GM18520 (cell line): Measurements from ENCODE around the gene CDKN3.
"Not testable (repeated sequence)": the region's sequence is repeated elsewhere in the genome, so short reads cannot be mapped to it uniquely, and the experiment has no call there.

ENCODE experiments used
- ATAC-seq: cut with Tn5 transposase; IDR thresholded peaks from one replicate; pipeline ENCODE4 v1.9.1; 2021; ENCODE audit not compliant: unreplicated experiment

CDKN3 gene

DNA sequence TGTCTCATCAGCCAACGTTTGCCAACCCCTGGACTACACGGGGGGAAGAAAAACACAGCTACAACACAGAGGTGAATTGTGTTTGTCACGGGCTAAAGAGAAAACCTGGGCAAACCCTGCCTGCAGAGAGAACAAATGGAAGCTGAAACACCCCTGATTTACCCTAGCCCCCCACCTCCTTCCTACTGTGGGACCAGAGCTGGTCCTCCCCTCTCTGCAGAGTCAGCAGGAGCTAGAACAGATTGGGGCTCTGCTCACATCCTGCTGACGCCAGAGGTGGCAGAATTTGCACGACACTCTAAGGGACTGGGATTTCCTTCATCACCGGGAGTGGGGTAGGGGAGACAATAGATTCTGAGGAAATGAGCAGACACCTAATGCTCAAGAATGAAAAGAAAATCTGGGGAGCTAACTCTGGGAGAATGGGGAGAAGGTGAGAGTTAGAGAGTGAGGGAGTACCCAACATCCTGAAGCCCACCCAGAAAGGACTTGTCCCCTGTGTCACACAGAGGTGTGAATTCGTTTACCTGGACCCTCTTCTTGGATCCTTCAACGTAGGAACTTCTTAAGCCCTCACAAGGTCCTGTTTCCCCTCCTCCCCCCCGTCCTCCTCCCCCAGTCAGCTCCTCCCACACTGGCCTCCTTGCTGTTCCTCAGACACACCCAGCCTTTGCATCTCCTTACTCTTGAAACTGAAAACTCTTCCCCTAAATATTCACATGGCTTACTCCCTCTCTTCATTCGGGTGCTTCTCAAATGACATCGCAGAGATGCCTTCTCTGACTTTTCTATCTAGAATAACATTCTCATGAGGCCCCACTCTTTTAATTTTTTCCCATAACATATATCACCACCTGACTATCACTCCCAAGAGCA lies 26.2 kb upstream of the CDKN3 start:
- ATAC-seq, result no peak

DNA sequence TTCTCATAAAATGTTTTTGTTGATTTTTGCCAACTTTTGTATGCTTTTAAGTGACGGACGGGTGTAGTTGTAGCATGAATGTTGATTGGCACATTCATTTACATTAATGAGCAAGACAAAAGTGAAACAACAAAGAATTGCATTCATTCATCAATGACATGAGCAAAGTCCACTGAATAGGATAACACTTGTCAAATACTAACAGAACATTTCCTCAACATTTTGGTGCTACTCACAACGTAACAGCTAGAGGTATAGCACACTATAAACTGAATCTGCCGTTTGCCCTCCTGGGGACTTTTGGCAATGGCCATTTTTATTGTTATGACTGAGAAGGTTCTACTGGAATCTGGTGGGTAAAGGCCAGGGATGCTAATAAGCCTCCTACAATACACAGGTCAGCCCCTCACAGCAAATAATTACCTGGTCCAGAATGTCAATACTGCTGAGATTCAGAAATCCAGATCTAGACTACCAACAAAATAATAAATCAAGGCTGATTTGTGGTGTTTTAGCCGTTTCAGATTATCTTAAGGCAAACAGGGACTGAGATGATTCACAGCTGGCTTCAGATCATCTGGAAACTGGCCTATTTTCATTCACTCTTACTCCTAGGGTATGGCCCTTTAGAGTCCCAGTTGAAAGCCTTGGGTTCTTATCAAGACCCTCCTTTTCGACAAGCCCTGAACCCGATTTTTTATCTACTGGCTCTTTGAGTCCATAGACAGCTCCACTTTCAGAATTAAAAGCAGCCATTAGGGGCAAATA lies 22.5 kb upstream of the CDKN3 start:
- no peak for ATAC-seq

DNA sequence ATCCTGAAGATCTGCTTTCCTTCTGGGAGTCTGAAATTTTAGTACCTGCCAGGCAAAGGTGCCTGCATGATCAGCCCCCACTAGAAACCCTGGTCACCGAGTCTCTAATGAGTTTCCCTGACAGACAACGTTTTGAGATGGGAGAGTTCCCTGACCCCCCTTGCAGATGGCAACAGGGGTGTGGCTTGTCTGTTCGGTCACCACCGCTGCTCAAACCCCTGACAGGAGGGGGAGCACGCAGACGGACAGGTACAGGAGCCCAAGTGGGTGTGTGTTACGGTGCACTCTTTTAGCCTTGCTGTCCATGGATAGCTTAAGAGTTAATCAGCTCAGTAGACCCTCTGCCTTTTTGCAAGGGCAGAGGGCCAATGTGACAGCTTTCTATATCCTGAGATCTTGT lies 19.3 kb upstream of the CDKN3 start:
- ATAC-seq, result no peak

DNA sequence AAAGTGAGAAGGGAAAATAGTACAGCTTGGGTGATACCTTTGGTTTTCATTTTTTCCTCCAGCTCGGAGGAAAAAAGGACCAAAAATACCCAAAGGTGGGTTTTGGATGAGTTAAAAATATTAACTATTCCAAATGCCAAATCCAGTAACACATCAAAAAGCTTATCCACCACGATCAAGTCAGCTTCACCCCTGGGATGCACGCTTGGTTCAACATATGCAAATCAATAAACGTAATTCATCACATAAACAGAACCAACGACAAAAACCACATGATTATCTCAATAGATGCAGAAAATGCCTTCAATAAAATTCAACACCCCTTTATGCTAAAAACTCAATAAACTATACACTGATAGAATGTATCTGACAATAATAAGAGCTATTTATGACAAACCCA lies 17.9 kb upstream of the CDKN3 start:
- ATAC-seq, result not testable (repeated sequence)

GRCh38 chr14:54380558-54380957 lies 16.2 kb upstream of the CDKN3 start:
- ATAC-seq, result not testable (repeated sequence)

DNA sequence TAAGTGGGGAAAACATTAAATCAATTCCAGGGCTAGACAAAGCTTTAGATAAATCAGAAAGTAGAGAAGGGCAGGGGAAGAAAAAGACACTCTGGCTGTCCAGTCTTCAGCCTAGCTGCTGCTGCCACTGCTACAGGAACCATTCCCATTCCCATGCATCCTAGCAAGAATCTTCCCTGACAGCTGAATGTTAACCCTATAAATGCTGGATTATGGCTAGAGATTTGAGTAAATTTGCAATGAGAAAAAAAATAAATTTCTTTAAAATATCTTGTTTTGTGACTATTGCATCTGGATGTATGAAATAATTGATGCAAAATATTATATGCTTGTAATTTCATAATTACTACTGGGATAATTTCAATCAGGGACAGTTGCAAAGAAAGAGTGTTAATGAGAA lies 15.0 kb upstream of the CDKN3 start:
- ATAC-seq, result no peak

- no peak for ATAC-seq
These were observed 13.0 kb upstream of the CDKN3 start for GRCh38 chr14:54383835-54384234.

- ATAC-seq, result no peak
These were observed 11.3 kb upstream of the CDKN3 start for GRCh38 chr14:54385556-54385955.

GRCh38 chr14:54387328-54387727 lies 9.5 kb upstream of the CDKN3 start:
- ATAC-seq, result no peak

DNA sequence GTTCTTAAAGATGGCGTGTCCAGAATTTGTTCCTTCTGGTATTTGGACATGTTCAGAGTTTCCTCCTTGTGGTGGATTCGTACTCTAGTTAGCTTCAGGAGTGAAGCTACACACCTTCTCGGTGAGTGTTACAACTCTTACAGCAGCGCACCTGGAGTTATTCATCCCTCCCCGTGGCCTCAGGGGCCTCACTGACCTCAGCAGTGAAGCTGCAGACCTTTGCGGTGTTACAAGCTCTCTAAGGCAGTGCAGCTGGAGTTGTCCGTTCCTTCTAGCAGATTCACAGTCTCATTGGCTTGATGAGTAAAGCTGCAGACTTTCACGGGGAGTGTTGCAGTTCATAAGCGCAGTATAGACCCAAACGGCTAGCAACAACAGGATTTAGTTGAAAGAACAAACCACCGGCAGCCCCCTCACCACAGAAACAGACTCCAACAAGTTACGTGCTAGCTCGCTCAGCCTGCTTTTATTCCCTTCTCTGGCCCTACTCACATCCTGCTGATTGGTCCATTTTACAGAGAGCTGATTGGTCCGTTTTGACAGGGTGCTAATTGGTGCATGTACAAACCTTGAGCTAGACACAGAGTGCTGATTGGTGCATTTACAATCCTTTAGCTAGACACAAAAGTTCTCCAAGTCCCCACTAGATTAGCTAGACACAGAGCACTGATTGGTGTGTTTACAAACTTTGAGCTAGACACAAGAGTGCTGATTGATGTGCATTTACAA lies 4.5 kb upstream of the CDKN3 start:
- no peak for ATAC-seq

DNA sequence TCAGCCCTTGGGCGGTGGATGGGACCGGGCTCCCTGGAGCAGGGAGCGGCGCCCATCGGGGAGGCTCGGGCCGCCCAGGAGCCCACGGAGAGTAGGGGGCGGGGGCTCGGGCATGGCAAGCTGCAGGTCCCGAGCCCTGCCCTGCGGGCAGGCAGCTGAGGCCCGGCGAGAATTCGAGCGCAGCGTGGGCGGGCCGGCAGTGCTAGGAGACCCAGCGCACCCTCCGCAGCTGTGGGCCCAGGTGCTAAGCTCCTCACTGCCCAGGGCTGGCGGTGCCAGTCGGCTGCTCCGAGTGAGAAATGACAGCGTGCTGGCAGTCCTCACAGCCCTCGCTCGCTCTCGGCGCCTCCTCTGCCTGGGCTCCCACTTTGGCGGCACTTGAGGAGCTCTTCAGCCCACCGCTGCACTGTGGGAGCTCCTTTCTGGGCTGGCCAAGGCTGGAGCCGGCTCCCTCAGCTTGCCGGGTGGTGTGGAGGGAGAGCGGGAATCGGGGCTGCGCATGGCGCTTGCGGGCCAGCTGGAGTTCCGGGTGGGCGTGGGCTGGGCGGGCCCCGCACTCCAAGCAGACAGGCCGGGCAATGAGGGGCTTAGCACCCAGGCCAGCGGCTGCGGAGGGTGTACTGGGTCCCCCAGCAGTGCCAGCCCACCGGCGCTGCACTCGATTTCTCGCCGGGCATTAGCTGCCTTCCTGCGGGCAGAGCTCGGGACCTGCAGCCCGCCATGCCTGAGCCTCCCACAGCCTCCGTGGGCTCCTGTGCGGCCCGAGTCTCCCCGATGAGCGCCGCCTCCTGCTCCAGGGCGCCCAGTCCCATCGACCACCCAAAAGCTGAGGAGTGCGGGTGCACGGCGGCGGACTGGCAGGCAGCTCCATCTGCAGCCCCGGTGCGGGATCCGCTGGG lies 3.6 kb upstream of the CDKN3 start:
- ATAC-seq, result not testable (repeated sequence)

GRCh38 chr14:54394596-54394995 lies 2.2 kb upstream of the CDKN3 start:
- ATAC-seq, result no peak

- ATAC-seq, result no peak
These were observed 1.5 kb upstream of the CDKN3 start for GRCh38 chr14:54395284-54395683.

DNA sequence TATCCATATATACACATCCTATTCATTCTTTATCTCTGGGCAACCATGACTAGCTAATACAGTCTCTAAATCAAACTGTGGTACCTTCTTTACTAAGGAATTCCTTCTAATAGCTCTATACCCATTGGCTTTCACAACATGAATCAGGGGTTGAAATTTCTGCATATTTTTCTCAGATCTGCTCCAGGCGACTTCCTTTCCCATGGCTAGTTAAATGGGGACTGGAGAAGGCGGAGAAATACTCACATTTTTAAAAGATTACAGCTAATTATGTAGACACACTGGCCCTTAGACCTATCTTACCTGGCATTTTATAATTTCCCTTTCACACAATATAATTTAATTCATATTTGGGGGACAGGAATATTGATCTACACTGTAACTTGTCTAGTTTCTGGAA lies 1.1 kb upstream of the CDKN3 start:
- no peak for ATAC-seq

DNA sequence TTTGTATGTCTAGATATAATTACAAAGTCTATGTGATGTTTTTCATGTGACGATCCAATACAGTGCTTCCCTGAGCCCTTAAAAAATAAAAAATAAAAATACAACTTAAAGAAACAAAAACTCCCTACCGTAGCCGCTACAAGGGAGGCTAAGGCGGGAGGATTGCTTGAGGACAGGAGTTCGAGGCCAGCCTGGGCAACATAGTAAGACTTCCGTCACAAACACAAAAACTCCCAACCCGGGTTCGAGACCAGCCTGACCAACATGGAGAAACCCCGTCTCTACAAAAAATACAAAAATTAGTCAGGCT lies 669 bp upstream of the CDKN3 start:
- no peak for ATAC-seq

DNA sequence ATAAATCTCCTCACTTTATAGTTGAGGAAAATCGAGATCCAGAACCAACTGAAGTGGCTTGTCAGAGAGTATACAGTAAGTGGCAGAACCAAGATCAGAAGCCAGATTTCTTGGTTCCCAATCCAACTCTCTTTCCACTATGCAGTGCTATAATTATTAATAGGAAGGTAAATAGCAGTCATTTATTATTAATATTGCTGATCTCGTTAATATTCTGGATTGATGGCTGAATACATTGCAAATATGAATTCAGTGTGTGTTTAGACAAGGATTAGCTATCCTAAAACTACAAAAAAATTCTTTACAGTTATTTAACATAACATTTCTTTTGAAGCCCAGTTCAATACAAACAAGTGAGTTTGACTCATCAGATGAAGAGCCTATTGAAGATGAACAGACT lies 2.8 kb downstream of the CDKN3 start:
- ATAC-seq, result no peak

DNA sequence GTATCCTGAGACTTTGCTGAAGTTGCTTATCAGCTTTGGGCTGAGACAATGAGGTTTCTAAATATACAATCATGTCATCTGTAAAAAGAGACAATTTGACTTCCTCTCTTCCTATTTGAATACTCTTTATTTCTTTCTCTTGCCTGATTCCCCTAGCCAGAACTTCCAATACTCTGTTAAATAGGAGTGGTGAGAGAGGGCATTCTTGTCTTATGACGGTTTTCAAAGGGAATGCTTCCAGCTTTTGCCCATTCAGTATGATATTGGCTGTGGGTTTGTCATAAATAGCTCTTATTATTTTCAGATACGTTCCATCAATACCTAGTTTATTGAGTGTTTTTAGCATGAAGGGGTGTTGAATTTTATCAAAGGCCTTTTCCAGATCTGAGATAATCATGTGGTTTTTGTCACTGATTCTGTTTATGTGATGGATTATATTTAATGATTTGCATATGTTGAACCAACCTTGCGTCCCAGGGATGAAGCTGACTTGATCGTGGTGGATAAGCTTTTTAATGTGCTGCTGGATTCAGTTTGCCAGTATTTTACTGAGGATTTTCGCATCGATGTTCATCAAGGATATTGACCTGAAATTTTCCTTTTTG lies 6.7 kb downstream of the CDKN3 start:
- not testable (repeated sequence) for ATAC-seq

- no peak for ATAC-seq
These were observed 13.4 kb downstream of the CDKN3 start for GRCh38 chr14:54410215-54410614.

DNA sequence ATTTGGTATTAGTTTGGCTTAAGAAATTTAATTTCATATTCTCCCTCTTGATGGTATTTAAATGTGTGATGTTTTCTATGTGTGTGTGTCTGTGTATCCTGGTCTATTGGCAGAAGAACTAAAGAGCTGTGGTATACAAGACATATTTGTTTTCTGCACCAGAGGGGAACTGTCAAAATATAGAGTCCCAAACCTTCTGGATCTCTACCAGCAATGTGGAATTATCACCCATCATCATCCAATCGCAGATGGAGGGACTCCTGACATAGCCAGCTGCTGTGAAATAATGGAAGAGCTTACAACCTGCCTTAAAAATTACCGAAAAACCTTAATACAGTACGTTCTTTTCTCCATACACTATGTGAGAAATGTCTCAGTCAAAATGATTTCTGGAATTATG lies 14.6 kb downstream of the CDKN3 start:
- ATAC-seq, result no peak

GRCh38 chr14:54420478-54421142 lies 23.8 kb downstream of the CDKN3 start:
- ATAC-seq, result no peak
